Natural killer cell treated with Interleukin-12 subunit alpha and Interleukin-12 subunit beta and Interleukin-15 and Interleukin-18, amount 100 ng/mL, for 72 hours (primary cell): ENCODE data around the gene OR52E4. TPM values are rescaled to one million over a fixed set of nuclear protein-coding genes. Genes with fewer than 3 reads are reported as not detected.
A peak's percentile ranks its signal among the peaks of the same experiment; 100 is the strongest.

Source experiments
- ATAC-seq, 2 donors: fragments of 150-1000 bp; cut with Tn5 transposase in 1 of 2; sonication (Bioruptor Pico), chemical (Tn5 transposase) in 1 of 2; 2 replicates each; pipeline ENCODE4 v1.10.0; 2021
- DNase-seq: peaks from one replicate; pipeline ENCODE4 v3.0.0; 2022; ENCODE audit warnings: low spot score
- H3K27ac Mint-ChIP-seq, 2 donors: 1 replicate in 1 of 2; 2 replicates in 1 of 2; pipeline ENCODE4 v1.8.0; 2022; ENCODE audit warnings: mixed read lengths in 2 of 2, mild to moderate bottlenecking in 1 of 2, moderate library complexity in 1 of 2
- H3K27me3 Mint-ChIP-seq, 2 donors: 1 replicate in 1 of 2; 2 replicates in 1 of 2; pipeline ENCODE4 v1.8.0; 2022; ENCODE audit warnings: mixed read lengths in 2 of 2
- H3K36me3 Mint-ChIP-seq: one replicate; pipeline ENCODE4 v1.8.0; 2022; ENCODE audit warnings: mixed read lengths
- H3K4me1 Mint-ChIP-seq, 2 donors: 1 replicate in 1 of 2; 2 replicates in 1 of 2; pipeline ENCODE4 v1.8.0; 2022; ENCODE audit warnings: low read depth in 2 of 2, mixed read lengths in 2 of 2, mild to moderate bottlenecking in 1 of 2
- H3K4me3 Mint-ChIP-seq: one replicate; pipeline ENCODE4 v1.8.0; 2022; ENCODE audit warnings: mixed read lengths
- H3K9me3 Mint-ChIP-seq: 2 replicates; pipeline ENCODE4 v1.8.0; 2022; ENCODE audit warnings: mixed read lengths
- total RNA-seq, 2 donors: library from RNA; stranded (reverse); gene quantifications; one replicate each; pipeline ENCODE4 v1.2.3, GENCODE V29; 2022

Gene OR52E4
- total RNA-seq, 2 donors from 2014 or later = not detected

- Mint-ChIP-seq H3K9me3 (no peaks in the 10 kb centered on the region), H3K4me1 (no peaks in the 10 kb centered on the region), H3K27me3 (peaks cover 13 to 32% of the 10 kb centered on the region in 2 donors), H3K4me3 (no peak overlapping the region), H3K27ac (no peak overlapping the region), H3K36me3 (no peaks in the 10 kb centered on the region)
- DNase-seq = no peak
- ATAC-seq = no peak
These were observed 10.9 kb downstream of the OR52E4 start for GRCh38 chr11:5891216-5891800.

- Mint-ChIP-seq H3K27me3 (peaks cover 6 to 29% of the 10 kb centered on the region in 2 donors), H3K36me3 (no peaks in the 10 kb centered on the region), H3K4me1 (no peaks in the 10 kb centered on the region), H3K27ac (no peak within 1 kb of the TSS), H3K4me3 (no peak within 1 kb of the TSS), H3K9me3 (no peaks in the 10 kb centered on the region)
- peak in 1 of 2 donors; percentile 24 for ATAC-seq
- DNase-seq = no peak
These were observed 12.5 kb downstream of the OR52E4 start, which contains the start of gene OR52E5 for GRCh38 chr11:5892908-5893307. Gene OR52E5, plus strand, starts transcription at chr11:5893208. Its CDS starts 7,569 bp downstream, at chr11:5900777.

DNA sequence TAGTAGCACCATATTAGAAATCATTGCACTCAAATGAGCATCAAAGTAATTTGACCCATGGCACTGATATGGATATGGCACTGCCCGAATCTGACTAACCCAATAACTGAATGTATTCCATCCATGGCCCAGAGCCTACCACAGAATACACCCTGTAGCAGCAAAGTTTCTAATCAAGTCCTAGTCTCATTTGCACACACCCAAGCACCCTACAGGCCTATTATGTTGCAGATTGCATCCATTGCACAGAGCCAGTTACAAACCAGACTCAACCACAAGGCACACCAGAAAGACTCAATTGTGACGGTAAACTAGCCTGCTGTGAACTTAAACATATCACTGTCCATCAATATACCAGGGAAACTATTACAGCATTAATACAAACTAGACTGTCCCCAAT, 19.1 kb downstream of the OR52E4 start:
- Mint-ChIP-seq H3K4me1 (no peaks in the 10 kb centered on the region), H3K27me3 (peaks cover 2 to 25% of the 10 kb centered on the region in 2 donors), H3K9me3 (no peaks in the 10 kb centered on the region), H3K36me3 (no peaks in the 10 kb centered on the region), H3K27ac (no peak overlapping the region), H3K4me3 (no peak overlapping the region)
- no peak for ATAC-seq
- no peak for DNase-seq

- no peak for DNase-seq
- Mint-ChIP-seq H3K4me3 (no peak overlapping the region), H3K9me3 (peaks cover 3% of the 10 kb centered on the region), H3K4me1 (no peaks in the 10 kb centered on the region), H3K36me3 (no peaks in the 10 kb centered on the region), H3K27ac (no peak overlapping the region), H3K27me3 (peaks cover 8 to 42% of the 10 kb centered on the region in 2 donors)
- ATAC-seq = no peak
These were observed 30.1 kb downstream of the OR52E4 start for GRCh38 chr11:5910540-5910939.

- Mint-ChIP-seq H3K36me3 (no peaks in the 10 kb centered on the region), H3K27ac (no peak overlapping the region), H3K4me1 (no peaks in the 10 kb centered on the region), H3K9me3 (peaks cover 8% of the 10 kb centered on the region), H3K27me3 (peaks cover 0 to 23% of the 10 kb centered on the region in 2 donors), H3K4me3 (no peak overlapping the region)
- peak; percentile 61 to 69 for ATAC-seq
- DNase-seq = no peak
These were observed 42.5 kb downstream of the OR52E4 start for GRCh38 chr11:5922749-5923426.

GRCh38 chr11:5923427-5923776, 43.0 kb downstream of the OR52E4 start:
- Mint-ChIP-seq H3K27me3 (peaks cover 0 to 20% of the 10 kb centered on the region in 2 donors), H3K4me3 (no peak overlapping the region), H3K9me3 (peaks cover 10% of the 10 kb centered on the region), H3K36me3 (no peaks in the 10 kb centered on the region), H3K4me1 (no peaks in the 10 kb centered on the region), H3K27ac (no peak overlapping the region)
- DNase-seq (no peak), ATAC-seq (peak; percentile 32 to 33)

DNA sequence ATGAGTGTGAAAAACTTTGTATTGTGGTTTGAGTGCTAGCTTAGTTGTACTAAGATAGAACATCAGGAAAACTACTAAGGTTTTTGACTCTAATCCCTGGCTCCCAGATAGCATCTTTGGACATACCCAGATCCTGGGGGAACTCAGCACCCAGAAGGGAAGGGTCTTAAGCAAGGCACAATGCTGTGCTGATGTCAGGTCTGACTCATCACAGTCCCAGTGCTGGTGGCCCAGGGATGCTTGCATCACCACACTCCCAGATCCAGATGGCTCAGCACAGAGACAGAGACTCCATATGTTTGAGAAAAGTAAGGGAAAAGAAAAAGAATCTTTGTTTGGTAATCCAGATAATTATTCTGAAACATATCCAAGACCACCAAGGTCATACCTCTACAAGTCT, 43.4 kb downstream of the OR52E4 start:
- H3K4me3 Mint-ChIP-seq = no peak overlapping the region
- ATAC-seq (peak in 1 of 2 donors; percentile 40), DNase-seq (no peak)
- H3K36me3 Mint-ChIP-seq = no peaks in the 10 kb centered on the region
- H3K9me3 Mint-ChIP-seq = peaks cover 11% of the 10 kb centered on the region
- peaks cover 0 to 16% of the 10 kb centered on the region in 2 donors for H3K27me3 Mint-ChIP-seq
- H3K27ac Mint-ChIP-seq = no peak overlapping the region
- no peaks in the 10 kb centered on the region for H3K4me1 Mint-ChIP-seq

- no peak overlapping the region for H3K27ac Mint-ChIP-seq
- peaks cover 10% of the 10 kb centered on the region for H3K9me3 Mint-ChIP-seq
- H3K4me1 Mint-ChIP-seq = no peaks in the 10 kb centered on the region
- H3K4me3 Mint-ChIP-seq = no peak overlapping the region
- no peaks in the 10 kb centered on the region for H3K36me3 Mint-ChIP-seq
- no peak for DNase-seq
- peaks cover 0 to 6% of the 10 kb centered on the region in 2 donors for H3K27me3 Mint-ChIP-seq
- ATAC-seq = no peak
These were observed 47.8 kb downstream of the OR52E4 start for GRCh38 chr11:5928271-5928670.

- no peak for DNase-seq
- H3K27ac Mint-ChIP-seq = no peak overlapping the region
- no peak overlapping the region for H3K4me3 Mint-ChIP-seq
- H3K27me3 Mint-ChIP-seq = peaks cover 0 to 6% of the 10 kb centered on the region in 2 donors
- no peaks in the 10 kb centered on the region for H3K36me3 Mint-ChIP-seq
- H3K4me1 Mint-ChIP-seq = no peaks in the 10 kb centered on the region
- no peak for ATAC-seq
- peaks cover 10% of the 10 kb centered on the region for H3K9me3 Mint-ChIP-seq
These were observed 48.4 kb downstream of the OR52E4 start for GRCh38 chr11:5928811-5929210.

- Mint-ChIP-seq H3K4me1 (no peaks in the 10 kb centered on the region), H3K27ac (no peak overlapping the region)
These were observed 49.3 kb downstream of the OR52E4 start for GRCh38 chr11:5929571-5930368.

DNA sequence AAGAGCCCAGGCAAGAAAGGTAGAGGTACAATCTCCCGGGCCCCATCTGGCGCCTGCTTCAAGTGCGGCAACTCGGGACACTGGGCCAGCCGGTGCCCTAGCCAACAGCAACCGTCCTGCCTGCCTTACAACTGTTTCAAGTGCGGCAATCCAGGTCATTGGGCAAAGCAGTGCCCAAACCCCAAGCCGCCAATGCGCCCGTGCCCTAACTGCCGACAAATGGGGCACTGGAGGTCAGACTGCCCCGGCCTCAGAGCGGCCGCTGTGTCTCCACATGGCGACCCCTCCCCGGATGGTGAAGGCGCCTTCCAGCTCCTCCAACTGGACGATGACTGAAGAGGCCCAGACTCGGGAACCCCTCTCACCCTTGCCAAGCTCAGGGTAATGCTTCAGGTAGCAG, 50.2 kb downstream of the OR52E4 start:
- DNase-seq (no peak), ATAC-seq (no peak)
- no peaks in the 10 kb centered on the region for H3K4me1 Mint-ChIP-seq
- no peak overlapping the region for H3K27ac Mint-ChIP-seq
- H3K36me3 Mint-ChIP-seq = no peaks in the 10 kb centered on the region
- H3K27me3 Mint-ChIP-seq = no peaks in the 10 kb centered on the region
- no peak overlapping the region for H3K4me3 Mint-ChIP-seq
- H3K9me3 Mint-ChIP-seq = peaks cover 10% of the 10 kb centered on the region

More at GRCh38 chr11:5929571-5930368, 49.3 kb downstream of the OR52E4 start:
- Mint-ChIP-seq H3K4me3 (no peak overlapping the region), H3K9me3 (peaks cover 10% of the 10 kb centered on the region), H3K36me3 (no peaks in the 10 kb centered on the region), H3K27me3 (no peaks in the 10 kb centered on the region)
- DNase-seq (no peak), ATAC-seq (no peak)

DNA sequence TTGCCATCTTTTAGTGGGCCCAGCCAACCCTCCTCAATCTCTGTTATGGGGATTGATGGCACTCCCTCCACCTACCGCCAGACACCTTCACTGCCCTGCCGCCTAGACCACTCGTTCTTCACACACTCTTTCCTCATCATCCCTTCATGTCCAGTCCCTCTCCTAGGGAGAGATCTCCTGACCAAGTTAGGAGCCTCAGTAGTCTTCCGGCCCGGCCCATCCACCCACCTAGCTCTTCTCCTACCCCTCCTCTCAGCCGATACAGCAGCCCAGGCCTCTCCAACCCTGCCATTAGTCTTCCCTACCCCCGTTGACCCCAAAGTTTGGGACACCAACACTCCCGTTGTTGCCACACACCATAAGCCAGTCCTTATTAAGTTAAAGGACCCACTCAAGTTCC, 50.6 kb downstream of the OR52E4 start:
- Mint-ChIP-seq H3K27me3 (no peaks in the 10 kb centered on the region), H3K36me3 (no peaks in the 10 kb centered on the region), H3K9me3 (peaks cover 6% of the 10 kb centered on the region), H3K27ac (no peak overlapping the region), H3K4me3 (no peak overlapping the region), H3K4me1 (no peaks in the 10 kb centered on the region)
- no peak for DNase-seq
- ATAC-seq = peak in 1 of 2 donors; percentile 17

DNA sequence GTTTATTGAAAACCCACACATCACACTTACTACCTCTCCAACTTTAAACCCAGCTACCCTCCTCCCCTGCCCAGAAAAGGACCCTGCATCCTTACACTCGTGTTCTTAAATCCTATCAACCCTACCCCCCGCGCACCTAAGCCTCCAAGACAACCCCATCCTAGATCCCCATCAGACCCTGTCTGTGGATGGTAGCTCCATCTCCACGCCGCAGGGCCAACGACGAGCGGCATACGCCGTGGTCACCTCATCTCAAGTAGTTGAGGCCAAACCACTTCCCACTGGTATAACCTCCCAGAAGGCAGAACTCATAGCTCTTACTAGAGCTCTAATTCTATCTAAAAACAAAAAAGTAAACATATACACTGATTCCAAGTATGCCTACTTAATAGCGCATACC, 52.2 kb downstream of the OR52E4 start:
- ATAC-seq (no peak), DNase-seq (no peak)
- Mint-ChIP-seq H3K9me3 (peaks cover 6% of the 10 kb centered on the region), H3K27ac (no peak overlapping the region), H3K4me1 (no peaks in the 10 kb centered on the region), H3K27me3 (no peaks in the 10 kb centered on the region), H3K36me3 (no peaks in the 10 kb centered on the region), H3K4me3 (no peak overlapping the region)

DNA sequence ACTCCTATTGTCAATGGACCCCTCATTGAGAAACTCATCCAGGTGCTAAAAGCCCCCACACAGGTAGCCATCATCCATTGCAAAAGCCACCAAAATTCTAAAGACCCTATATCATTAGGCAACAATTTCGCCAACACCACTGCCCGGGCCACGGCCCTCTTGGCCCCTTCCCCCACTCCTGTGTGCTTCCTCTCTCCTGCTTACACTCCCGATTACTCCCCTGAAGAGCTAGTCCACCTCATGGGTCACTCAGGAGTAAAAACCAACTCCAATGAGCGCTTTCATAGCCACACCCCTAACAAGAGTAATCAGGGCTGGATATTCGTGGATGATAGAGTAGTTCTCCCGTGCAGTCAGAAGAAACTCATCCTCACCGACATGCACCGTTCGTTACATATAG, 52.7 kb downstream of the OR52E4 start:
- Mint-ChIP-seq H3K36me3 (no peaks in the 10 kb centered on the region), H3K4me3 (no peak overlapping the region), H3K27ac (no peak overlapping the region), H3K4me1 (no peaks in the 10 kb centered on the region), H3K9me3 (peaks cover 6% of the 10 kb centered on the region), H3K27me3 (no peaks in the 10 kb centered on the region)
- DNase-seq (no peak), ATAC-seq (no peak)
